ENCODE data around the gene EDDM3A. TPM values are rescaled to one million over a fixed set of nuclear protein-coding genes. Genes with fewer than 3 reads are reported as not detected.
"Not testable (repeated sequence)": the region's sequence is repeated elsewhere in the genome, so short reads cannot be mapped to it uniquely, and the experiment has no call there.

Gene EDDM3A
- total and polyA plus RNA-seq, 8 donors: 0.38 TPM; not detected in 7

DNA sequence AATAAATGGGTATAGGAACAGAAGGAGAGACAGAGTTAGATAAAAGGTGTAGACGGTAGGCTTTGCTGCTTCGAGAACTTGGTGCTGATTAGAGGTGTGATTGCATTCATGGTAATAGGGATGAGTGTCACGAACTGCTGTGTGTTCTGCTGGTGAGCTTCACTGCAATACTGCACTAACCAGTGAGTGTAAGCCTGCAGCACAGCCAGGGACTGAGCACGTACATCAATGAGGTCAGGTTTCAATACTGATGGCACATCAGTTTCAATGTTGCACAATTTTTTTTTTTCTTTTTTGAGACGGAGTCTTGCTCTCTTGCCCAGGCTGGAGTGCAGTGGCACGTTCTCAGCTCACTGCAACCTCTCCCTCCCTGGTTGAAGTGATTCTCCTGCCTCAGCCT, 24.9 kb upstream of the EDDM3A start:
- H3K4me3 ChIP-seq: no peak overlapping the region
- intact Hi-C loops (cut with DNase I; ENCODE audit: low total_unique reads): no loop called here
- no peaks in the 10 kb centered on the region for H3K36me3 ChIP-seq
- no peak for DNase-seq
- H3K4me1 ChIP-seq: peaks cover 4 to 29% (median 8%) of the 10 kb centered on the region in 4 donors
- peaks cover 0 to 16% (median 0%) of the 10 kb centered on the region in 3 donors for H3K27me3 ChIP-seq
- 65 to 72% (median 69%) methylated on average over 6 of the region's 6 CpGs for WGBS, 5 donors
- no peak for TF ChIP-seq EP300 (IDR thresholded peaks at IDR 0.05)
- TF ChIP-seq POLR2AphosphoS5 (IDR thresholded peaks at IDR 0.05): no peak
- TF ChIP-seq, protein P1, sequence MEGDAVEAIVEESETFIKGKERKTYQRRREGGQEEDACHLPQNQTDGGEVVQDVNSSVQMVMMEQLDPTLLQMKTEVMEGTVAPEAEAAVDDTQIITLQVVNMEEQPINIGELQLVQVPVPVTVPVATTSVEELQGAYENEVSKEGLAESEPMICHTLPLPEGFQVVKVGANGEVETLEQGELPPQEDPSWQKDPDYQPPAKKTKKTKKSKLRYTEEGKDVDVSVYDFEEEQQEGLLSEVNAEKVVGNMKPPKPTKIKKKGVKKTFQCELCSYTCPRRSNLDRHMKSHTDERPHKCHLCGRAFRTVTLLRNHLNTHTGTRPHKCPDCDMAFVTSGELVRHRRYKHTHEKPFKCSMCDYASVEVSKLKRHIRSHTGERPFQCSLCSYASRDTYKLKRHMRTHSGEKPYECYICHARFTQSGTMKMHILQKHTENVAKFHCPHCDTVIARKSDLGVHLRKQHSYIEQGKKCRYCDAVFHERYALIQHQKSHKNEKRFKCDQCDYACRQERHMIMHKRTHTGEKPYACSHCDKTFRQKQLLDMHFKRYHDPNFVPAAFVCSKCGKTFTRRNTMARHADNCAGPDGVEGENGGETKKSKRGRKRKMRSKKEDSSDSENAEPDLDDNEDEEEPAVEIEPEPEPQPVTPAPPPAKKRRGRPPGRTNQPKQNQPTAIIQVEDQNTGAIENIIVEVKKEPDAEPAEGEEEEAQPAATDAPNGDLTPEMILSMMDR (IDR thresholded peaks at IDR 0.05): no peak
- TF ChIP-seq POLR2A (IDR thresholded peaks at IDR 0.05): no peak
- H3K27ac ChIP-seq: peak overlapping the region in 2 of 5 donors; percentile 83 to 91
- H3K9me3 ChIP-seq: no peaks in the 10 kb centered on the region

DNA sequence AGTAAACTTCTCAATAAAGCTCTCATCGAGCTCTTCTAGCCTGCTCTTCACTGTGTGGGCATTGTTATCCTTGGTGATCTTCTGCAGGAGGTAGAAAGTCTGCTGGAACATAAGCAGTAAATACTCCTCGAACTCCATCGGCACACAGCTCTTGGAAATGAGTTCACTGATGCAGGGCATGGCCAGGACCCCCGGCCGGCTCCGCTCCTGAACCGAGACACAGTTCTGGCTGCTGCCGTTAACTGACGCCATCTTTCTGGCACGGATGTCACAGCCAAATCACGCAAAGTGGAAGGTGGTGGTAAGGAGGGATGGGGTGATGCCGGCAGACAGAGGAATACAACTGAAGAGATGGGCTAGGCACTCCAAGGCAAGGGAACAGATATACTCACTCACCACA, 23.7 kb upstream of the EDDM3A start:
- intact Hi-C loops (cut with DNase I; ENCODE audit: low total_unique reads): no loop called here
- DNase-seq: no peak
- no peak for TF ChIP-seq EP300 (IDR thresholded peaks at IDR 0.05)
- TF ChIP-seq POLR2AphosphoS5 (IDR thresholded peaks at IDR 0.05): no peak
- TF ChIP-seq POLR2A (IDR thresholded peaks at IDR 0.05): no peak
- TF ChIP-seq, protein P1 (IDR thresholded peaks at IDR 0.05): no peak

DNA sequence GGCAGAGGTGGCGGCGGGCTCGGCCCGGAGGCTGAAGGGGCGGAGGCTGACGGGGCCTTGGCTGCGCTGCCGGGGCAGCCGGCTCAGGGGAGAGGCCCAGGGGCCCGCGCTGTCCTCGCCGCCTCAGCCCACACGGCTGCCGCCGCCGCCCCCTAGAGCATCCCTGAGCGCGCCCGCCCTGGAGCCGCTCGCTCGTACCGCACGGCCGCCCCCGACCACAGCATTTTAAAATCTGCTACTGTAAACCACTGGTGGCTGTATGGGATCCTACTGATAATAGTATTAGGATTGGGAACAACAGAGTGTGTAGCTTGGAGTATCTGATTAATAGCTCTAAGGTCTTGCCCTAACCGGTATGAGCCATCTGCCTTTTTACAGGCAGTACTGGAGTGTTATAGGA, 22.2 kb upstream of the EDDM3A start:
- peak in 1 of 2 donors; percentile 18 for DNase-seq
- Histone ChIP-seq H3K4me1 (peaks cover 4 to 20% (median 13%) of the 10 kb centered on the region in 4 donors), H3K9me3 (no peaks in the 10 kb centered on the region), H3K27ac (no peak overlapping the region), H3K36me3 (no peaks in the 10 kb centered on the region), H3K27me3 (peaks cover 0 to 16% (median 0%) of the 10 kb centered on the region in 3 donors), H3K4me3 (no peak overlapping the region)
- intact Hi-C loops (cut with DNase I; ENCODE audit: low total_unique reads): no loop called here
- no peak for TF ChIP-seq EP300 (IDR thresholded peaks at IDR 0.05)
- TF ChIP-seq POLR2A (IDR thresholded peaks at IDR 0.05): no peak
- TF ChIP-seq, protein P1 (IDR thresholded peaks at IDR 0.05): no peak
- no peak for TF ChIP-seq POLR2AphosphoS5 (IDR thresholded peaks at IDR 0.05)
- WGBS, 5 donors: 42 to 92% (median 48%) methylated on average over 9 to 28 of the region's 28 CpGs

More for the DNA sequence above, 23.7 kb upstream of the EDDM3A start:
- Histone ChIP-seq H3K4me1 (peaks cover 4 to 30% (median 14%) of the 10 kb centered on the region in 4 donors), H3K36me3 (no peaks in the 10 kb centered on the region), H3K4me3 (no peak overlapping the region), H3K9me3 (no peaks in the 10 kb centered on the region), H3K27me3 (peaks cover 0 to 16% (median 0%) of the 10 kb centered on the region in 3 donors), H3K27ac (no peak overlapping the region)
- 92 to 96% (median 95%) methylated on average over 12 of the region's 12 CpGs for WGBS, 5 donors

DNA sequence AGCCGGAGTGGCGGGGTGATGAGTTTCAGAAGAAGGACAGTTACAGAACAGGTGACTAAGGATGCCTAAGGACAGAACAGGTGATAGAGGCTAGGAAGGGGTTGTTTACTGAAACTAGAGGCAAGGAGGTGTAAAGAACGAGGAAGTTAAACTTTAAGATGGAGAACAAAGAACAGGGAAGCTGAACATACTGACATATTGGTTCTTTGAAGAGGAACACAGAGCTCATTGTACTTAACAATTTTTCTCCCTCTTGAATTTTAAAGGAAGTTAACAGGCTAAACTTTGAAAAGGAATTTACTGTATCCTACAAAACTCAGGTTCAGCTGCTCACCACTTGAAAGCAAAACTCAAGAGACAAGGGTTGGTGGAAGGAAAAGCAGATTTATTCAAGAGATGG, 19.6 kb upstream of the EDDM3A start:
- Histone ChIP-seq H3K27me3 (peaks cover 0 to 16% (median 0%) of the 10 kb centered on the region in 3 donors), H3K27ac (peak overlapping the region in 2 of 5 donors; percentile 16 to 50)
- DNase-seq; H3K4me3 ChIP-seq; H3K4me1 ChIP-seq; intact Hi-C loops (cut with DNase I; ENCODE audit: low total_unique reads); H3K9me3 ChIP-seq; H3K36me3 ChIP-seq: not testable (repeated sequence)
- WGBS, 5 donors: 70 to 82% (median 77%) methylated on average over 3 of the region's 3 CpGs

DNA sequence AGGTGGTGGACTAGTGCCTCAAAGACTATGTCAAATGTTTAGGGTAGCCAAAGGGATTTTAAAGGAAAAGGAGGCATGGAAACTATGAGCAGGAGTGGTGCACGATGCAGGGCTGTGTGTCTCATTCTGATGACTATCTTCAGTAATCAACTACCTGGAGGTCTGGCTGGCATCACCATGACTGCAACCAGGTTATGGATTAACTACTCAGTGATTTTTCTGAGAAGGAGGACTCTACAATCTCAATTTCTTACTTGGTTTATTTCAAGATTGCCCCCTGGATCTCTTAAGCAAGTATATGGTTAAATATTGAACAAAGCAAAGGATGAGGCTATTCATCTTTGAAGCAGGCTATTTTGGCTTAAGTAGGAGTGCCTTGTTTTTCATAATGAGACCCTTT, 19.2 kb upstream of the EDDM3A start:
- peak overlapping the region in 2 of 5 donors; percentile 16 to 50 for H3K27ac ChIP-seq
- no peak for DNase-seq
- TF ChIP-seq EP300 (IDR thresholded peaks at IDR 0.05): no peak
- H3K36me3 ChIP-seq: no peaks in the 10 kb centered on the region
- WGBS, 5 donors: 36 to 67% (median 57%) methylated on average over 1 of the region's 1 CpG
- intact Hi-C loops (cut with DNase I; ENCODE audit: low total_unique reads): no loop called here
- no peak overlapping the region for H3K4me3 ChIP-seq
- no peaks in the 10 kb centered on the region for H3K9me3 ChIP-seq
- H3K27me3 ChIP-seq: peaks cover 0 to 16% (median 0%) of the 10 kb centered on the region in 3 donors
- H3K4me1 ChIP-seq: peaks cover 0 to 8% (median 4%) of the 10 kb centered on the region in 4 donors

Data from stomach (tissue), 9 donors.